ENCODE data around the gene INPP4B.

GRCh38 chr4:142776026-142776425, 70.1 kb downstream of the INPP4B start:
- TF ChIP-seq CTCF (IDR thresholded peaks at IDR 0.05) (no peak), POLR2A (IDR thresholded peaks at IDR 0.05) (no peak)

All from Peyer's patch (tissue), 4 donors.